ENCODE results near the gene SPTB.

SPTB gene

GRCh38 chr14:64728856-64729255 lies 150.9 kb downstream of the SPTB start:
- Histone ChIP-seq H3K9me3 (ENCODE audit: control insufficient read depth in 2 of 2, low read length in 2 of 2) (no peaks in the 10 kb centered on the region), H3K4me3 (ENCODE audit: low read length in 2 of 2) (no peak overlapping the region), H3K36me3 (ENCODE audit: control insufficient read depth in 2 of 2, insufficient read depth in 2 of 2, low read length in 2 of 2) (peaks cover 55 to 58% of the 10 kb centered on the region in 2 donors), H3K4me1 (ENCODE audit: control insufficient read depth in 2 of 2, insufficient read depth in 2 of 2, low read length in 2 of 2) (peaks cover 35 to 39% of the 10 kb centered on the region in 2 donors), H3K27ac (ENCODE audit: low read depth in 2 of 2, low read length in 2 of 2) (peak overlapping the region in 1 of 2 donors; percentile 4), H3K27me3 (ENCODE audit: control insufficient read depth in 2 of 2, insufficient read depth in 2 of 2, low read length in 2 of 2) (no peaks in the 10 kb centered on the region), H3K9ac (ENCODE audit: low read depth in 1 of 2, low read length in 2 of 2) (no peak overlapping the region)

DNA sequence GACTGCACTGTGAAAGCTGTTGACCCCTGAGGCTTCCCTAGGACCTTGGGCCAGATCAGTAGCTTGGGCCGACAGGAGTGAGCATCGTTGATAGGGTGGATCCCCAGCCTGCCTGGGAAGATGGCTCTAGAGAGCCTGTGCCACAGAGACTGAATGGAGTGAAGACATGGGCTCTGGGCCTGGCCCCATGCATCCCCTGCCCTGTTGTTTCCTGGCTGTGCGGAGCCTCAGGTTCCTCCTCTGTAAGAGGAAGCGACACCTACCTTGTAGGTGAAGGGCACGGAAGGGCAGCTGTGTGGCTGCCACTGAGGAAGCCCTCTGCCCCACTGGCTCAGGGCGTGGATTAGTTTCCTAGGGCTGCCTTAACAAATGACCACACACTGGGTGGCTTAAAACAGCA lies 151.6 kb downstream of the SPTB start:
- H3K4me3 ChIP-seq (ENCODE audit: low read length in 2 of 2): no peak overlapping the region
- H3K27ac ChIP-seq (ENCODE audit: low read depth in 2 of 2, low read length in 2 of 2): peak overlapping the region in 1 of 2 donors; percentile 10
- no peaks in the 10 kb centered on the region for H3K27me3 ChIP-seq (ENCODE audit: control insufficient read depth in 2 of 2, insufficient read depth in 2 of 2, low read length in 2 of 2)
- H3K36me3 ChIP-seq (ENCODE audit: control insufficient read depth in 2 of 2, insufficient read depth in 2 of 2, low read length in 2 of 2): peaks cover 51 to 52% of the 10 kb centered on the region in 2 donors
- H3K9me3 ChIP-seq (ENCODE audit: control insufficient read depth in 2 of 2, low read length in 2 of 2): no peaks in the 10 kb centered on the region
- H3K9ac ChIP-seq (ENCODE audit: low read depth in 1 of 2, low read length in 2 of 2): no peak overlapping the region
- peaks cover 37 to 39% of the 10 kb centered on the region in 2 donors for H3K4me1 ChIP-seq (ENCODE audit: control insufficient read depth in 2 of 2, insufficient read depth in 2 of 2, low read length in 2 of 2)

DNA sequence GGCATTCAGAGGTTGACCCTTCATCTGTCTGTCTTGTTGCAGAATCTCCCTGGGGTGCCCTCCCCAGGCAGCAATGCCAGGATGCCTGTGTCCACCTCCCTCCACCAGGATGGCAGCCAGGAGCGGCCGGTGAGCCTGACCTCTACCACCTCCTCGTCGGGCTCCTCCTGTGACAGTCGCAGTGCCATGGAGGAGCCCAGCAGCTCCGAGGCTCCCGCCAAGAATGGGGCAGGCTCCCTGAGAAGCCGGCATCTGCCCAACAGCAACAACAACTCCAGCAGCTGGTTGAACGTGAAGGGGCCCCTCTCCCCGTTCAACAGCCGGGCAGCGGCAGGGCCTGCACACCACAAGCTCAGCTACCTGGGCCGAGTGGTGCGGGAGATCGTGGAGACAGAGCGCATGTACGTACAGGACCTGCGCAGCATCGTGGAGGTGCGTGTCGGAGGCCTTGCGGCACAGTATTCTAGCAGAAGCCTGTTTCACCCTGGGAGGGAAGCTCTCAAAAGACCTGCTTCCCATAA lies 152.1 kb downstream of the SPTB start:
- Histone ChIP-seq H3K9ac (ENCODE audit: low read depth in 1 of 2, low read length in 2 of 2) (no peak overlapping the region), H3K9me3 (ENCODE audit: control insufficient read depth in 2 of 2, low read length in 2 of 2) (no peaks in the 10 kb centered on the region), H3K4me1 (ENCODE audit: control insufficient read depth in 2 of 2, insufficient read depth in 2 of 2, low read length in 2 of 2) (peaks cover 41 to 44% of the 10 kb centered on the region in 2 donors), H3K27ac (ENCODE audit: low read depth in 2 of 2, low read length in 2 of 2) (peak overlapping the region; percentile 80 to 93), H3K36me3 (ENCODE audit: control insufficient read depth in 2 of 2, insufficient read depth in 2 of 2, low read length in 2 of 2) (peaks cover 48 to 49% of the 10 kb centered on the region in 2 donors), H3K4me3 (ENCODE audit: low read length in 2 of 2) (no peak overlapping the region), H3K27me3 (ENCODE audit: control insufficient read depth in 2 of 2, insufficient read depth in 2 of 2, low read length in 2 of 2) (no peaks in the 10 kb centered on the region)

DNA sequence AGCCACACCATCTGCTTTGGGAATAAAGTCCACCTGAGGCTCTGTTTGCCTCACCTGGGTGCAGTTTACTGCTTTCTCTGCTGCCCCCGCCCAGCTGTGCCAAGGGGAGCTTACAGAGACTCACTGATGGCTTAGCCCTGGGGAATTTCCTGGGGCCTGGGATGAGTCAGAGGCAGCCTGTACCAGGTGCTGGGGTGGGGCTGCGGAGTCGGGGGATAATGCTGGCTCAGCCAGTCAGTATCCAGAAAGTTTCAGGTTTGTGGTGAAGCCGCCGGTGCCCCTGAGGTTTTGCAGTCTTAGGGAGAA lies 153.2 kb downstream of the SPTB start:
- peak overlapping the region; percentile 17 to 37 for H3K4me3 ChIP-seq (ENCODE audit: low read length in 2 of 2)
- H3K27me3 ChIP-seq (ENCODE audit: control insufficient read depth in 2 of 2, insufficient read depth in 2 of 2, low read length in 2 of 2): no peaks in the 10 kb centered on the region
- peak overlapping the region; percentile 86 to 93 for H3K27ac ChIP-seq (ENCODE audit: low read depth in 2 of 2, low read length in 2 of 2)
- peak overlapping the region; percentile 56 to 72 for H3K9ac ChIP-seq (ENCODE audit: low read depth in 1 of 2, low read length in 2 of 2)
- H3K36me3 ChIP-seq (ENCODE audit: control insufficient read depth in 2 of 2, insufficient read depth in 2 of 2, low read length in 2 of 2): peaks cover 37 to 38% of the 10 kb centered on the region in 2 donors
- no peaks in the 10 kb centered on the region for H3K9me3 ChIP-seq (ENCODE audit: control insufficient read depth in 2 of 2, low read length in 2 of 2)
- H3K4me1 ChIP-seq (ENCODE audit: control insufficient read depth in 2 of 2, insufficient read depth in 2 of 2, low read length in 2 of 2): peaks cover 50 to 54% of the 10 kb centered on the region in 2 donors

DNA sequence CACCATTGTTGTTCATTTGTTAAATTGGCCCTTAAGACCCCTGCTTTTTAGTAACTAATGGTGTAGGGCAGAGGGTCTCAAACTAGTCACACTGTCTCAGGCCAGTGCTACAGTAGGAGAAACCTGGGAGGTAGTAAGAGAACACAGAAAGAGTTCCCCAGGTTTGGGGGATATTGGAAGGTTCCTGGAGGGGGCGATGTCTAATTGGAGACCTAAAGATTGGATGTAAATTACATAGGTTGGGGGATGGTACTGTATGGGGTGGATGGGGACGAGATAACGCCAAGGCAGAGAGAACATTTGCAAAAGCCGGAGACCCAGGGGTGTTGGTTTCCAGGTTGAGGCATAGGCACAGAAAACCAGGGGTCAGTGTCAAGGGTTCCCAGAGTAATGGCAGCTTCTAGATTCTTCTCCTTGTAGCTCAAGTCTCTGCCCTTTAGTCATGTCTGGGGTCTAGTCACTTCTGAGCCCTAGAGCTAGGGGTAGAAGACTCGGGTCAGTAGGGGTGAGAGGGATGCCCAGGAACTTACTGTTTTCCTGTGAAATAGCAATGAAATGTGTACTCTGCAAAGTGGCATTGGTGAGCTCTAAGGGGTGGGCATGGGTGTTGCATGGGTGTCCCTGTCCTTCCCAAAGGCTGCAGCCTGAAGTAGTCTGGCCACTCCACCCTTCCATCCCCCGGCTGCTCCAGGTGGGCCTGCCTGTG lies 153.7 kb downstream of the SPTB start:
- Histone ChIP-seq H3K27me3 (ENCODE audit: control insufficient read depth in 2 of 2, insufficient read depth in 2 of 2, low read length in 2 of 2) (no peaks in the 10 kb centered on the region), H3K9ac (ENCODE audit: low read depth in 1 of 2, low read length in 2 of 2) (peak overlapping the region; percentile 3 to 11), H3K4me1 (ENCODE audit: control insufficient read depth in 2 of 2, insufficient read depth in 2 of 2, low read length in 2 of 2) (peaks cover 55 to 59% of the 10 kb centered on the region in 2 donors), H3K27ac (ENCODE audit: low read depth in 2 of 2, low read length in 2 of 2) (peak overlapping the region; percentile 86 to 88), H3K4me3 (ENCODE audit: low read length in 2 of 2) (peak overlapping the region; percentile 37 to 45), H3K9me3 (ENCODE audit: control insufficient read depth in 2 of 2, low read length in 2 of 2) (no peaks in the 10 kb centered on the region), H3K36me3 (ENCODE audit: control insufficient read depth in 2 of 2, insufficient read depth in 2 of 2, low read length in 2 of 2) (peaks cover 33% of the 10 kb centered on the region in 2 donors)

- H3K9me3 ChIP-seq (ENCODE audit: control insufficient read depth in 2 of 2, low read length in 2 of 2): no peaks in the 10 kb centered on the region
- H3K4me1 ChIP-seq (ENCODE audit: control insufficient read depth in 2 of 2, insufficient read depth in 2 of 2, low read length in 2 of 2): peaks cover 62 to 66% of the 10 kb centered on the region in 2 donors
- peak overlapping the region; percentile 86 to 88 for H3K27ac ChIP-seq (ENCODE audit: low read depth in 2 of 2, low read length in 2 of 2)
- peak overlapping the region; percentile 3 to 11 for H3K9ac ChIP-seq (ENCODE audit: low read depth in 1 of 2, low read length in 2 of 2)
- H3K36me3 ChIP-seq (ENCODE audit: control insufficient read depth in 2 of 2, insufficient read depth in 2 of 2, low read length in 2 of 2): peaks cover 26 to 27% of the 10 kb centered on the region in 2 donors
- H3K4me3 ChIP-seq (ENCODE audit: low read length in 2 of 2): no peak overlapping the region
- H3K27me3 ChIP-seq (ENCODE audit: control insufficient read depth in 2 of 2, insufficient read depth in 2 of 2, low read length in 2 of 2): no peaks in the 10 kb centered on the region
These were observed 154.4 kb downstream of the SPTB start for GRCh38 chr14:64725261-64725815.

DNA sequence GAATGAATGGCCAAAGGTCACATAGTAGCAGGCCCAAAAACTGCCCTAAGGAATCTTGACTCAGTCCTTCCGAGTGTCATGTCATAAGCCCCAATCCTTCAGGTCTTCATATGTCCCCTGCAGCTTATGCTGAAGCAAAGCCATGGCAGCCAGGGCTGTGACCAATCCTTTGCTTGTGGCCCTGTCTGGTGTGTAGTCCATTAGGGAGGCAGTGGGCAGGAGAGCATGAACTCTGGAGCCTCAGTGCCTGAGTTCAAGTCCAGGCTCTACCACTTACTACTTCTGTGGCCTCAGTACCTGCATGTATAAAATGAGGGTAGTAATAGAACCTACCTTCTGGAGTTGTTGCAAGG lies 155.2 kb downstream of the SPTB start:
- Histone ChIP-seq H3K27me3 (ENCODE audit: control insufficient read depth in 2 of 2, insufficient read depth in 2 of 2, low read length in 2 of 2) (no peaks in the 10 kb centered on the region), H3K27ac (ENCODE audit: low read depth in 2 of 2, low read length in 2 of 2) (peak overlapping the region; percentile 86 to 88), H3K9me3 (ENCODE audit: control insufficient read depth in 2 of 2, low read length in 2 of 2) (no peaks in the 10 kb centered on the region), H3K4me1 (ENCODE audit: control insufficient read depth in 2 of 2, insufficient read depth in 2 of 2, low read length in 2 of 2) (peaks cover 70 to 74% of the 10 kb centered on the region in 2 donors), H3K4me3 (ENCODE audit: low read length in 2 of 2) (no peak overlapping the region), H3K36me3 (ENCODE audit: control insufficient read depth in 2 of 2, insufficient read depth in 2 of 2, low read length in 2 of 2) (peaks cover 20 to 22% of the 10 kb centered on the region in 2 donors), H3K9ac (ENCODE audit: low read depth in 1 of 2, low read length in 2 of 2) (peak overlapping the region in 1 of 2 donors; percentile 3)

DNA sequence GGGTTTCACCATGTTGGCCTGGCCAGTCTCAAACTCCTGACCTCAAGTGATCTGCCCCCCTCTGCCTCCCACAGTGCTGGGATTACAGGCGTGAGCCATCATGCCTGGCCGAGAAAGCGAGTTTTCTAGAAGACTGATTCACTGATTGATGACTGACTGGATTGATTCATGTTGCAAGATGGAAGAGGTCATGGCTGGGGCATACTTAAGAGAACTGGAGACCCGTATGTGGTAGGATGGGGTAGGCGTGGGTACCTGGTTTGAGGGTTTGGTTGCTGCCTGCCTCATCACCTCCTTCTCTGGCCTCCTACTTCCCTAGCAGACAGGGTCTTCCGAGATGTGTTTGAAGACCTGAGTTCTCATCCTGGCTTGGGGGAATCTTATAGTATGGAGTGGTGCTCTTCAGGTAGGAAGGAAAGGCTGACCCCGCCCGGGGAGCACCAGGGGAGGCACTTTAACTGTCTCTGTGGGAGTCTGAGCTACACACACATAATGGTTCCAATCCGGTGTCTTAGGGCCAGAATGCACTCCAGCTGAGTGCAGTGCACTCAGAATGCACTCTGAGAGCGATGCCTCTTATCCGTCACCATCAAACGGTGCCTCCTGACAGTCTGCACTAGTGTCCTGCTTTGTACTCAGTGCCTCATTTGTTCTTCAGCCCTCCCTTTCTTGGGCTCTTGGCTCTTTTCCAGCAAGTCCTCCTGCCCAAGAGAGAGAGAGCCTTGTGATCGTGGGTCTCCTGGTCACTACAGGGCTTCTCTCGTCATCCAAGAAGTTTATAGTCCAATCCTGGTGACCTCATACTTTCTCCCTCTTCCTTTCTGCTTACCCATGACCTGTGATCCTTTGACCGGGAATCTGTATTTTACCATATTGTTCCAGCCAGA lies 155.8 kb downstream of the SPTB start:
- H3K9me3 ChIP-seq (ENCODE audit: control insufficient read depth in 2 of 2, low read length in 2 of 2): no peaks in the 10 kb centered on the region
- peak overlapping the region in 1 of 2 donors; percentile 55 for H3K9ac ChIP-seq (ENCODE audit: low read depth in 1 of 2, low read length in 2 of 2)
- H3K4me1 ChIP-seq (ENCODE audit: control insufficient read depth in 2 of 2, insufficient read depth in 2 of 2, low read length in 2 of 2): peaks cover 74 to 80% of the 10 kb centered on the region in 2 donors
- peaks cover 13 to 15% of the 10 kb centered on the region in 2 donors for H3K36me3 ChIP-seq (ENCODE audit: control insufficient read depth in 2 of 2, insufficient read depth in 2 of 2, low read length in 2 of 2)
- no peaks in the 10 kb centered on the region for H3K27me3 ChIP-seq (ENCODE audit: control insufficient read depth in 2 of 2, insufficient read depth in 2 of 2, low read length in 2 of 2)
- H3K4me3 ChIP-seq (ENCODE audit: low read length in 2 of 2): peak overlapping the region in 1 of 2 donors; percentile 30
- peak overlapping the region; percentile 86 to 88 for H3K27ac ChIP-seq (ENCODE audit: low read depth in 2 of 2, low read length in 2 of 2)

- no peak overlapping the region for H3K4me3 ChIP-seq (ENCODE audit: low read length in 2 of 2)
- no peaks in the 10 kb centered on the region for H3K27me3 ChIP-seq (ENCODE audit: control insufficient read depth in 2 of 2, insufficient read depth in 2 of 2, low read length in 2 of 2)
- peak overlapping the region; percentile 90 to 98 for H3K27ac ChIP-seq (ENCODE audit: low read depth in 2 of 2, low read length in 2 of 2)
- peak overlapping the region in 1 of 2 donors; percentile 59 for H3K9ac ChIP-seq (ENCODE audit: low read depth in 1 of 2, low read length in 2 of 2)
- no peaks in the 10 kb centered on the region for H3K9me3 ChIP-seq (ENCODE audit: control insufficient read depth in 2 of 2, low read length in 2 of 2)
- H3K36me3 ChIP-seq (ENCODE audit: control insufficient read depth in 2 of 2, insufficient read depth in 2 of 2, low read length in 2 of 2): peaks cover 4 to 5% of the 10 kb centered on the region in 2 donors
- peaks cover 79 to 90% of the 10 kb centered on the region in 2 donors for H3K4me1 ChIP-seq (ENCODE audit: control insufficient read depth in 2 of 2, insufficient read depth in 2 of 2, low read length in 2 of 2)
These were observed 156.8 kb downstream of the SPTB start for GRCh38 chr14:64722842-64723447.
